GM18519 (cell line): ENCODE results near the gene SMCO3.

Experiments used
- ATAC-seq: cut with Tn5 transposase; IDR thresholded peaks from one replicate; pipeline ENCODE4 v1.9.1; 2021; ENCODE audit warnings: mild to moderate bottlenecking, moderate library complexity; ENCODE audit not compliant: unreplicated experiment, low FRiP score

SMCO3 gene

DNA sequence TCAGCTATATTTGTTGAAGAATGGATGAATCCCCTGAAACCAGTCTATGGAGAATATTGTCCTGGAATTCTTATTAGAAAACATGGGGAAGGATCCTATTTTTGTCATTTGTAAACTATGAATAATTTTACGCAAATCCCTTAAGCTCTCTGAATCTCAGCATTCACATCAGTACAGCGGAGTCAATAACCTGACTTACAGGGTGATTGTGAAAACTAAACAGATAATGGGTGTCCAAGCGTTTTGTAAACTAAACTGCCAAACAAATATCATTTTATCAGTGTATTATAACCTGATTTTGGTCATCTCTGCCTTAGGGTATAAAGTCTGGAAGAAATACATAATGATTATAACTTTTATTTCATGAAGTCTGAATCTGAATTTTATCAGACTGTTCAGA is 19.4 kb upstream of the SMCO3 start:
- ATAC-seq = no peak

DNA sequence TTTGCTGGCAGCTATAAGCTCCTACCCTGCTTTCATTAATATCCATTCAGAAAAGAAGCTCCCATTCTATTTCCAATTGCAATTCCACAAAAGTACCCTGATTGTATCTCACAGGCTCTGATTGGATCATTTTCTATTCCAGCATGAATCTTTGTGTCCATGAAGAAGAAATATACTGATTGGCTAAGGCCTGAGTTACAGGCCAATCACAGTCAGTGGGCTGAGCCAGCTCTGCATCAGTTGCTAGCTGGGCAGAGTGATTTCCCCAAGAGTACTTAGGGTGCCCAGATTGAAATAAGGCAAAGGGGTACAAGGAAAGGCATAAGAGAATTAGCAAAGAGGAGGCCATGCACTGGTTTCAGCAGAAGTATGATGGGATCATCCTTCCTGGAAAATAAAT is 14.9 kb upstream of the SMCO3 start:
- peak; percentile 70 for ATAC-seq

- no peak for ATAC-seq
These were observed 13.1 kb upstream of the SMCO3 start for GRCh38 chr12:14827043-14827442.

GRCh38 chr12:14826491-14826890 is 12.5 kb upstream of the SMCO3 start:
- no peak for ATAC-seq

GRCh38 chr12:14825256-14825655 is 11.3 kb upstream of the SMCO3 start:
- no peak for ATAC-seq

- ATAC-seq = no peak
These were observed 10.1 kb upstream of the SMCO3 start for GRCh38 chr12:14824012-14824634.

DNA sequence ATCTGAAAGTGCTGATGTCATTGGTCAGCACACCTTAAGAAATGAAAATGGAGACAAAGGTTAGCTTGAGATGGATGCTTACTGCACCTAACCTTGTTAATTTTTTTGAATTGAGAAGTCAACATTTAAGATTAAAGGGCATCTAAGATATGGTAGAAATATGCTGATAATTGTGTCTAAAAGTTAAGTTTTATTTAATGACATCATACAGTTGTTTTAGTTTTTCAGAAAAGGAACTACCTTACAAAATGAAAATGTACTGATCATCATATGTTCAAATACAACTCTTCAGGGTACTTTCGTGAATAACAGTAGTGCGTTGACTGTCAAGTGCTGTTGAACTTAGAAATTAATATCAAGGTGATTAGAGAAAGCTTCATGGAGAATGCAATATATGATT is 2.5 kb downstream of the SMCO3 start:
- ATAC-seq = no peak

- no peak for ATAC-seq
These were observed 3.0 kb downstream of the SMCO3 start for GRCh38 chr12:14810953-14811483.

DNA sequence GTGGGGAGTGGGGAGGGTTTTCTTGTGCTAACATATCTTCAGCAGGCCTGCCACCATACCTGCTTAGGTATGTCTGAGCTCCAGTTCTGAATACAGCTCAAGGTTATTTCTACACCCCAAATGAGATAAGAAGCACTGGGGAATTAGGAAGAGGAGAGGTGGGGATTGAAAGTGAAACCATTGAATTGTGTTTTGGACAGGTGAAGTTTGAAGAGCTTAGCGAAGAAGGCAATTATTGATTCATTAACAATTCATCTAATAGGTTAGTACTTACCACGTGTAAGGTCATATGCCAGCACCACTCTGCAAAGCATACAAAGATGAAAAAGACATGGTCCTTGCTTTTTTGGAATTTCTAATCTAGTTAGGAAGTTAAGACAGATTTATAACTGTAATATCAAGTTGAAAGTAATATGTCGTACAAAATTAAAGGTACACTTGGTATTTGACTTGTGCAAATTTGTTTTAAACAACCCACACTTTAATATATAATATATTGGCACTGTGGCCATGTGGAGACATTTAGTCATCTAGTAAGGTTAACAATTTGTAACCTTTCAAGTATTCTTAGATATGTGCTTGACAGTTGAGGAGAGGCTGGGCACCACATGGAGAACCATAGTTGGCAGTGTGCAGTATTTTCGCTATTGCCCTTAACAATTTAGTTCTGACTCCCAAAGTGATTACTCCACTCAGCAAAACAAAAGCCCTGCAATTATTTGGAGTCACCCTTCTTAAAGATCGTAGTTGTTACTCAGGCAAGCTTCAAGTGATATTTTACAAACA is 3.6 kb downstream of the SMCO3 start:
- no peak for ATAC-seq

DNA sequence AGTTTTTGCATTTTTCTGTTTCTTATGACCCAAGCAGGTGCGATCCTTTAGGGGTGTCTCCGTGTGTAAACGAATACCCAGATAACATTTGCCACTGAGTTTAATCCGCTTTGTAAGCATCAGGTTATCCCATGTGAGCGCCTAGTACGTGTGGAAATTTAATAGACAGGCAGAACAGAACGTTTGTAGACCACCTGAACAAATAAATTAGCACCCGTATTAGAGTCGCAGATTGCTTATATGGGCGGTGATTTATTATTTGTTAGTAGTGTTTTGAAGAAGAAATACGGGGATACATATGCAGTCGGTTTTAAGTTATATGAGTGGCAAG is 10.2 kb downstream of the SMCO3 start:
- ATAC-seq = peak; percentile 7

DNA sequence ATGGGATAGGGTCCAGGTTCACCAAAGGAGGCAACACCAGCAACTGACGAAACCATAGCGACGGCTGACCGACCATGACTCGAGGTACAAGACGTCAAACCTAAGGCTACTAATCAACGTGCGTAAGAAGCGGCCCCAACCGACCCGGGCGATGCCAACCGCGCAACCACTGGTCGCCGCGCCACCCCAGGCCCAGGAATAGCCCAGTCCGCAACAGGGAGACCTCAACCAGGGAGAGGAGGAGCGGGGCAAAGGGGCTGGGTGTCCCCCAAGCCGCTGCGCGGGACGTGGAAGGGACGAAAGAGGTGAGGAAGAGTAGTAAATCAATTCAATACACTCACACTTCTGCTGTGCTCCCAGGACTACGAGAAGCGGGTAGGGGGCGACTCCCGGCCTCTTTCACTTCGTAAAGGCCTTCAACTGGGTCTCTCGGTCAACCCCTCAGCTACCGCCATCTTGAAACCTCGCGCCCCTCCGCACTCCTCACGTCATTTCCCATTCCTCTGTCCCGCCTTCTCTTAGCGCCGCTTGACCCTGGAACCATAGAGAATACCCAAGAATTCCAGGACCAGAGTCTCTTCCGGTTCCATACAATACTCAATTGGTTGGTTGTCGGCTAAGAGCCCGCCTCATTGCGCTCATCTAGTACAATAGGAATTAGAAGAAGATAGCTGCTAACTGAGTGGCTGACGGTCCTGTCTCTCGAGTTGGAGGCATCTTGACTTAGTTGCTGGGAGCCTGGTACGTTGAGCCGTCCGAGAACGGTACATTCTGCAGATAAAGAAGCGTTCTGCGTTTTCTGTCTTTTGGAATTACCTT is 10.8 kb downstream of the SMCO3 start, which contains the start of the genes C12orf60 and WBP11:
Gene C12orf60 (plus strand): TSS at position 660 of the 819 bp plus-strand sequence. CDS start 19,266 bp downstream, outside the sequence.
Gene WBP11 (minus strand): TSS at position 468 of the 819 bp plus-strand sequence. CDS start 2,095 bp downstream, outside the sequence.
- ATAC-seq = peak; percentile 100

GRCh38 chr12:14802721-14803010 is 11.3 kb downstream of the SMCO3 start:
- no peak for ATAC-seq

GRCh38 chr12:14802247-14802646 is 11.7 kb downstream of the SMCO3 start:
- no peak for ATAC-seq

DNA sequence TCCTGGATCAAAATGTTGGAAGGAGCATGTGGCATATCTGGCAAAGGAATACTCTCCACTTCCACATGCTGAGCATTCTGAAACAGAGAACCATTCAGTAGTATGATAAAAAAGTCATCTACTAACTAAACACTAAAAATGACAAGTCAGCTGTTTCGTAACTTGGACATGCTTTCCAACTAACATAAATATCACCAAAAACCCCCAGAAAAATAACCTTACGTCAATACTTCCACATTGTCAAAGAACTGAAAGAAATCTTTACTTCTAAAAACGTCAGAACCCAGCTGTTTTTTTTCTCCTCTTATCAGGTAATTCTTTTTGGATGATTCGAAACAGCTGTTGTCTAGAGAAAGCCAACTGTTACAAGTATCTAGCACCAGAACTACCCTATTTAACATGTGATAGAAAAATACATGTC is 18.9 kb downstream of the SMCO3 start:
- no peak for ATAC-seq

DNA sequence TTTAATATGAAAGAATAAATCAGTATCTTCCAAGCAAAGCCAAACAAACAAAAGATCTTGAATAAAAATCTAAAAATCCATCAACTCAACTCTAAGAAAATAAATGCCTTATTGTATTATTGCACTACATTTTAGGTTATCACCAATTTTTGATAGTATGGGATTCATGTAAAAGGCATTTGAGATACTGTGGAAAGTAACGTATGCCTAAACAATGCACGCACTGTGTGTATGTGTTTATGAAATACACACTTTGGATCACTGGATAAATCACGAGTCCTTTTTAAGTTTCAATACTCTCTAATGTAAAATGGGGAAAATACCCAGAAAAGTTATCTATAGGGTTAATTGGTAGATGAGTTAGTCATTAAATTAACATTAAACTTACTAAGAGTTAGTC is 28.4 kb downstream of the SMCO3 start:
- no peak for ATAC-seq

GRCh38 chr12:14784471-14784870 is 29.5 kb downstream of the SMCO3 start:
- ATAC-seq = no peak

DNA sequence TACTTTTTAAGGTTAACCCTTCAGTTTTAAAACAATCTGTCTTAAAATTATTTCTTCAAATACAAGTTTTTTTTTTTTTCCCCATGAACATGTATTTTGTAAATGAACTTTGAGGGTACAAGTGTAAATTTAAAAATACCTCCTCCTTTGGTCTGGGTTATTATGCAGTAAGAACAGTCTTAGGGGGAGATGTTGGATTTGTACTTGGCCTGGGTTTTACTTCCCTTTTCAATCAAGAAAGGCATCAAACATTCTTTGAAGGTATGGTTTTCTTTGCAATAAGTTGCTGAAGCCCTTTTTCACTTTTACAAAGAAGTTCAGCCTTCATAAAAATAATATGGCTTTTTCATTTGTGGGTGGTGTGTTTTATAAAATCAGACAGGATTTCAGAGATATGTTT is 31.2 kb downstream of the SMCO3 start:
- ATAC-seq = no peak

DNA sequence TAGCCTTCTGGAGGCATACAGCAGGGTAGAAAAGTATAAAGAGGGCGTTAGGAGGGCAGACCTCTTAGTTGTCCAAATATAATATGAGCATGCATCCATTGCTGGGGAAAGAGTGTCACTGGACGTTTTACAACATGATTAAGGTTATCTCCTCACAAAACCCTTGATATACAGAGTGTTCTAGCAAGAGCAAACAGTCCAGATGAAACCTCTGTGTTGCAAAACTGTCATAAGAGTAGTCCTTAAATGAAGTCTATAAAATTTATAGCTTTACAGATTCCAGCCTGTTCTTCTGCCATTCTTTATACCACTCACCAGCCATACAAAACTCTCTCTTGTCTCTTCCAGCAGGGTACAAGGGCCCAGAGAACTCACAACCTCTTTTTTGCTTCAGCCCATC is 32.4 kb downstream of the SMCO3 start:
- no peak for ATAC-seq

- no peak for ATAC-seq
These were observed 33.1 kb downstream of the SMCO3 start for GRCh38 chr12:14780859-14781258.

- no peak for ATAC-seq
These were observed 34.1 kb downstream of the SMCO3 start for GRCh38 chr12:14779834-14780233.

GRCh38 chr12:14777271-14777670 is 36.7 kb downstream of the SMCO3 start:
- no peak for ATAC-seq
